ENCODE measurements around the gene MRPL34. TPM values are rescaled to one million over a fixed set of nuclear protein-coding genes. Genes with fewer than 3 reads are reported as not detected.
"Not testable (repeated sequence)": the region's sequence is repeated elsewhere in the genome, so short reads cannot be mapped to it uniquely, and the experiment has no call there.

The MRPL34 gene
- total RNA-seq, 1 donor from 2014 or later: 92.0 TPM

GRCh38 chr19:17268754-17269153 is 36.9 kb upstream of the MRPL34 start:
- H3K27me3 Mint-ChIP-seq (ENCODE audit: low read depth): no peaks in the 10 kb centered on the region
- intact Hi-C loops (cut with micrococcal nuclease): no loop called here
- no peak for DNase-seq (ENCODE audit: low spot score)
- H3K9me3 Mint-ChIP-seq: no peaks in the 10 kb centered on the region
- peaks cover 15% of the 10 kb centered on the region for H3K4me1 Mint-ChIP-seq (ENCODE audit: low read depth)
- H3K27ac Mint-ChIP-seq: no peak overlapping the region
- peak overlapping the region; percentile 92 for H3K4me3 Mint-ChIP-seq (ENCODE audit: low read depth)
- H3K36me3 Mint-ChIP-seq (ENCODE audit: low read depth): peaks cover 22% of the 10 kb centered on the region

GRCh38 chr19:17274892-17275291 is 30.8 kb upstream of the MRPL34 start:
- H3K4me3 Mint-ChIP-seq (ENCODE audit: low read depth); H3K27me3 Mint-ChIP-seq (ENCODE audit: low read depth); DNase-seq (ENCODE audit: low spot score); H3K4me1 Mint-ChIP-seq (ENCODE audit: low read depth); H3K27ac Mint-ChIP-seq; intact Hi-C loops (cut with micrococcal nuclease); H3K9me3 Mint-ChIP-seq: not testable (repeated sequence)
- H3K36me3 Mint-ChIP-seq (ENCODE audit: low read depth): peaks cover 55% of the 10 kb centered on the region

- Mint-ChIP-seq H3K9me3 (no peaks in the 10 kb centered on the region), H3K27me3 (ENCODE audit: low read depth) (no peaks in the 10 kb centered on the region), H3K27ac (no peak overlapping the region), H3K4me1 (ENCODE audit: low read depth) (no peaks in the 10 kb centered on the region), H3K4me3 (ENCODE audit: low read depth) (no peak overlapping the region), H3K36me3 (ENCODE audit: low read depth) (peaks cover 50% of the 10 kb centered on the region)
- intact Hi-C loops (cut with micrococcal nuclease): no loop called here
- DNase-seq (ENCODE audit: low spot score): no peak
These were observed 30.1 kb upstream of the MRPL34 start for GRCh38 chr19:17275441-17276175.

- peaks cover 37% of the 10 kb centered on the region for H3K36me3 Mint-ChIP-seq (ENCODE audit: low read depth)
- H3K4me3 Mint-ChIP-seq (ENCODE audit: low read depth): no peak overlapping the region
- no peak overlapping the region for H3K27ac Mint-ChIP-seq
- no peak for DNase-seq (ENCODE audit: low spot score)
- no peaks in the 10 kb centered on the region for H3K9me3 Mint-ChIP-seq
- intact Hi-C loops (cut with micrococcal nuclease): no loop called here
- peaks cover 5% of the 10 kb centered on the region for H3K4me1 Mint-ChIP-seq (ENCODE audit: low read depth)
- H3K27me3 Mint-ChIP-seq (ENCODE audit: low read depth): no peaks in the 10 kb centered on the region
These were observed 26.2 kb upstream of the MRPL34 start for GRCh38 chr19:17279436-17279835.

- Mint-ChIP-seq H3K9me3 (no peaks in the 10 kb centered on the region), H3K27me3 (ENCODE audit: low read depth) (no peaks in the 10 kb centered on the region), H3K27ac (peak within 1 kb of the TSS; percentile 85), H3K4me1 (ENCODE audit: low read depth) (peaks cover 5% of the 10 kb centered on the region), H3K36me3 (ENCODE audit: low read depth) (peaks cover 26% of the 10 kb centered on the region), H3K4me3 (ENCODE audit: low read depth) (peak within 1 kb of the TSS; percentile 89)
- no peak for DNase-seq (ENCODE audit: low spot score)
- intact Hi-C loops (cut with micrococcal nuclease): loop anchor here (1.0 kb wide), 1 partner anchor 214 kb away; no protein-coding TSS in a partner anchor
These were observed 24.0 kb upstream of the MRPL34 start, which contains the start of gene ANKLE1 for GRCh38 chr19:17281391-17282304. Gene ANKLE1 (plus strand): TSS chr19:17281901. CDS start chr19:17281921, 20 bp downstream.

GRCh38 chr19:17282488-17283125 is 23.1 kb upstream of the MRPL34 start:
- DNase-seq (ENCODE audit: low spot score): peak; percentile 78
- Mint-ChIP-seq H3K4me3 (ENCODE audit: low read depth) (peak overlapping the region; percentile 89), H3K27ac (peak overlapping the region; percentile 85), H3K27me3 (ENCODE audit: low read depth) (no peaks in the 10 kb centered on the region), H3K9me3 (no peaks in the 10 kb centered on the region), H3K36me3 (ENCODE audit: low read depth) (peaks cover 16% of the 10 kb centered on the region), H3K4me1 (ENCODE audit: low read depth) (peaks cover 5% of the 10 kb centered on the region)
- intact Hi-C loops (cut with micrococcal nuclease): loop anchor here (1.0 kb wide), 1 partner anchor 215 kb away; no protein-coding TSS in a partner anchor

- Mint-ChIP-seq H3K9me3 (no peaks in the 10 kb centered on the region), H3K4me3 (ENCODE audit: low read depth) (peak overlapping the region; percentile 9), H3K4me1 (ENCODE audit: low read depth) (peaks cover 5% of the 10 kb centered on the region), H3K27me3 (ENCODE audit: low read depth) (no peaks in the 10 kb centered on the region), H3K36me3 (ENCODE audit: low read depth) (peaks cover 15% of the 10 kb centered on the region), H3K27ac (no peak overlapping the region)
- DNase-seq (ENCODE audit: low spot score): no peak
- intact Hi-C loops (cut with micrococcal nuclease): no loop called here
These were observed 22.1 kb upstream of the MRPL34 start for GRCh38 chr19:17283504-17283996.

GRCh38 chr19:17285415-17286135 is 20.1 kb upstream of the MRPL34 start:
- Mint-ChIP-seq H3K4me1 (ENCODE audit: low read depth) (peaks cover 5% of the 10 kb centered on the region), H3K27me3 (ENCODE audit: low read depth) (no peaks in the 10 kb centered on the region), H3K9me3 (no peaks in the 10 kb centered on the region), H3K4me3 (ENCODE audit: low read depth) (no peak overlapping the region), H3K27ac (no peak overlapping the region), H3K36me3 (ENCODE audit: low read depth) (peaks cover 10% of the 10 kb centered on the region)
- intact Hi-C loops (cut with micrococcal nuclease): no loop called here
- no peak for DNase-seq (ENCODE audit: low spot score)

GRCh38 chr19:17286263-17286662 is 19.4 kb upstream of the MRPL34 start:
- Mint-ChIP-seq H3K9me3 (no peaks in the 10 kb centered on the region), H3K4me1 (ENCODE audit: low read depth) (peaks cover 5% of the 10 kb centered on the region), H3K27ac (no peak overlapping the region), H3K4me3 (ENCODE audit: low read depth) (no peak overlapping the region), H3K36me3 (ENCODE audit: low read depth) (peaks cover 10% of the 10 kb centered on the region), H3K27me3 (ENCODE audit: low read depth) (no peaks in the 10 kb centered on the region)
- intact Hi-C loops (cut with micrococcal nuclease): no loop called here
- DNase-seq (ENCODE audit: low spot score): no peak

GRCh38 chr19:17286752-17287151 is 18.9 kb upstream of the MRPL34 start:
- peaks cover 10% of the 10 kb centered on the region for H3K36me3 Mint-ChIP-seq (ENCODE audit: low read depth)
- H3K27ac Mint-ChIP-seq: no peak overlapping the region
- no peak overlapping the region for H3K4me3 Mint-ChIP-seq (ENCODE audit: low read depth)
- no peak for DNase-seq (ENCODE audit: low spot score)
- no peaks in the 10 kb centered on the region for H3K27me3 Mint-ChIP-seq (ENCODE audit: low read depth)
- no peaks in the 10 kb centered on the region for H3K9me3 Mint-ChIP-seq
- H3K4me1 Mint-ChIP-seq (ENCODE audit: low read depth): peaks cover 5% of the 10 kb centered on the region
- intact Hi-C loops (cut with micrococcal nuclease): no loop called here

GRCh38 chr19:17289489-17289888 is 16.2 kb upstream of the MRPL34 start:
- Mint-ChIP-seq H3K9me3 (no peaks in the 10 kb centered on the region), H3K4me1 (ENCODE audit: low read depth) (peaks cover 6% of the 10 kb centered on the region), H3K4me3 (ENCODE audit: low read depth) (no peak overlapping the region), H3K36me3 (ENCODE audit: low read depth) (peaks cover 1% of the 10 kb centered on the region), H3K27ac (no peak overlapping the region), H3K27me3 (ENCODE audit: low read depth) (no peaks in the 10 kb centered on the region)
- DNase-seq (ENCODE audit: low spot score): peak; percentile 40
- intact Hi-C loops (cut with micrococcal nuclease): no loop called here
